ENCODE results near the gene PHF12. TPM values are rescaled to one million over a fixed set of nuclear protein-coding genes. Genes with fewer than 3 reads are reported as not detected.
A peak's percentile ranks its signal among the peaks of the same experiment; 100 is the strongest.

Gene PHF12
- total and polyA plus RNA-seq, 2 of the 4 experiments (the other 2 are of a cell fraction), result 24.4 to 25.6 TPM

DNA sequence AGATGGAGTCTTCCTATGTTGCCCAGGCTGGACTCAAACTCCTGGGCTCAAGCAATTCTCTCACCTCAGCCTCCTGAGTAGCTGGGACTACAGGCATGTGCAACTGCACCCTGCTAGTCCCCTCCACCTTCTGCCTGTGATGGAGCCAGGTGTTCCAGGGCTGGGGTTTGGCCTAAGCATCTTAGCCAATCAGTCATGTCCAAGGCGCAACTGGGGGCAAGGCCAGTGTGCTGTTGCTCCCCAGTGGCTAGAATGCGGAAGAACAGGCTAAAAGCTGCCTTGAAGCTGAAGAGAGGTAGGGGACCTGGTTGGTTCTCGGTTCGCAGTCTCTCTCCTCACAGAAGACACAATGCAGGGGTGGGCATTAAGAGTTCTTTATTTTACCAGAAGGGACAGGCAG, 72.3 kb downstream of the PHF12 start:
- dilution Hi-C loops (cut with HindIII; ENCODE audit: low sequenced_read_pairs, unreplicated experiment), result no loop called here
- H2BK20ac ChIP-seq (ENCODE audit: low read depth, low read length), result no peak overlapping the region
- ChIA-PET CTCF (interaction anchor here (0.5 to 2.1 kb wide), 4 partner anchors 53 to 152 kb away, joined by 3 to 11 read pairs (median 6); partner anchors contain the start of gene TLCD1), POLR2A (ENCODE audit: unreplicated experiment) (no interaction called here)
- H3K79me1 ChIP-seq (ENCODE audit: low read depth in 1 of 2, low read length in 2 of 2), result no peaks in the 10 kb centered on the region
- no peak overlapping the region for H3K4me2 ChIP-seq (ENCODE audit: low read depth, low read length)
- no peak overlapping the region for H3K4me3 ChIP-seq (ENCODE audit: insufficient read depth, low read depth, low read length)
- H3K27ac ChIP-seq (ENCODE audit: insufficient read depth, low read length), result no peak overlapping the region
- H4K91ac ChIP-seq (ENCODE audit: insufficient read depth, low read depth, low read length), result no peak overlapping the region
- no peak overlapping the region for H3K18ac ChIP-seq (ENCODE audit: low read depth, low read length)
- in situ Hi-C loops (cut with MboI; ENCODE audit: low sequenced_read_pairs), result no loop called here
- no TSS peak for BruUV-seq (replicated peaks)
- H3K4me1 ChIP-seq (ENCODE audit: control insufficient read depth, insufficient read depth, low read length), result no peaks in the 10 kb centered on the region
- H4K5ac ChIP-seq (ENCODE audit: low read depth, low read length), result no peak overlapping the region
- no peaks in the 10 kb centered on the region for H4K20me1 ChIP-seq (ENCODE audit: insufficient read depth, low read length)
- H2AK5ac ChIP-seq (ENCODE audit: low read depth, low read length), result no peak overlapping the region
- no peaks in the 10 kb centered on the region for H3K9me1 ChIP-seq (ENCODE audit: insufficient read depth, low read length)
- no peak overlapping the region for H2AK9ac ChIP-seq (replicated peaks; ENCODE audit: low read depth, low read length, poor library complexity)
- no peak overlapping the region for H3K23ac ChIP-seq (ENCODE audit: low read depth, low read length)
- no peak overlapping the region for H3K9ac ChIP-seq (ENCODE audit: low read depth, low read length)
- no peak overlapping the region for H3K14ac ChIP-seq (replicated peaks; ENCODE audit: low read depth, low read length)
- H4K8ac ChIP-seq (ENCODE audit: low read depth in 2 of 2, low read length in 2 of 2), result no peak overlapping the region
- ATAC-seq (ENCODE audit: low read depth) (peak; percentile 82), DNase-seq (peak; percentile 32)
- 83% methylated on average over 2 of the region's 4 CpGs; no CpG with 5 or more reads in 1 of the 2 experiments for WGBS, 2 experiments (ENCODE audit: extremely low coverage in 2 of 2, insufficient read length in 1 of 2)
- no peak overlapping the region for H2BK120ac ChIP-seq (ENCODE audit: low read depth, low read length)
- intact Hi-C loops (cut with micrococcal nuclease), result loop anchor here (1.0 kb wide), 1 partner anchor 116 kb away; no protein-coding TSS in a partner anchor
- no peaks in the 10 kb centered on the region for H3K27me3 ChIP-seq (ENCODE audit: control insufficient read depth, insufficient read depth, low read length)
- no peak overlapping the region for H2BK15ac ChIP-seq (ENCODE audit: low read depth, low read length)
- no peak overlapping the region for H3K56ac ChIP-seq (ENCODE audit: extremely low read depth, insufficient read depth, low read length)
- H3K36me3 ChIP-seq (ENCODE audit: control insufficient read depth, insufficient read depth, low read length), result peaks cover 42% of the 10 kb centered on the region
- H2BK5ac ChIP-seq (ENCODE audit: low read depth, low read length, poor library complexity, severe bottlenecking), result no peak overlapping the region
- no peak overlapping the region for H2AFZ ChIP-seq (replicated peaks; ENCODE audit: low read length, poor library complexity)
- no peak overlapping the region for H3K4ac ChIP-seq (ENCODE audit: low read depth, low read length)
- no peaks in the 10 kb centered on the region for H3K9me3 ChIP-seq (ENCODE audit: control insufficient read depth, insufficient read depth, low read length)
- TF ChIP-seq RAD21 (IDR thresholded peaks at IDR 0.05; ENCODE audit: low read length), result peak; percentile 57
- TF ChIP-seq SMC3 (IDR thresholded peaks at IDR 0.05; ENCODE audit: low read depth, low read length), result peak; percentile 32; the same call in 1 of the 2 replicates
- TF ChIP-seq FOS (IDR thresholded peaks at IDR 0.05; ENCODE audit: low read depth, low read length), result no peak
- TF ChIP-seq MXI1 (IDR thresholded peaks at IDR 0.05; ENCODE audit: borderline replicate concordance, low read depth, low read length), result no peak
- TF ChIP-seq RFX5 (IDR thresholded peaks at IDR 0.05; ENCODE audit: low read depth, low read length), result no peak
- TF ChIP-seq, protein P1, sequence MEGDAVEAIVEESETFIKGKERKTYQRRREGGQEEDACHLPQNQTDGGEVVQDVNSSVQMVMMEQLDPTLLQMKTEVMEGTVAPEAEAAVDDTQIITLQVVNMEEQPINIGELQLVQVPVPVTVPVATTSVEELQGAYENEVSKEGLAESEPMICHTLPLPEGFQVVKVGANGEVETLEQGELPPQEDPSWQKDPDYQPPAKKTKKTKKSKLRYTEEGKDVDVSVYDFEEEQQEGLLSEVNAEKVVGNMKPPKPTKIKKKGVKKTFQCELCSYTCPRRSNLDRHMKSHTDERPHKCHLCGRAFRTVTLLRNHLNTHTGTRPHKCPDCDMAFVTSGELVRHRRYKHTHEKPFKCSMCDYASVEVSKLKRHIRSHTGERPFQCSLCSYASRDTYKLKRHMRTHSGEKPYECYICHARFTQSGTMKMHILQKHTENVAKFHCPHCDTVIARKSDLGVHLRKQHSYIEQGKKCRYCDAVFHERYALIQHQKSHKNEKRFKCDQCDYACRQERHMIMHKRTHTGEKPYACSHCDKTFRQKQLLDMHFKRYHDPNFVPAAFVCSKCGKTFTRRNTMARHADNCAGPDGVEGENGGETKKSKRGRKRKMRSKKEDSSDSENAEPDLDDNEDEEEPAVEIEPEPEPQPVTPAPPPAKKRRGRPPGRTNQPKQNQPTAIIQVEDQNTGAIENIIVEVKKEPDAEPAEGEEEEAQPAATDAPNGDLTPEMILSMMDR (conservative IDR thresholded peaks at IDR 0.05; ENCODE audit: low read depth, low read length), result peak; percentile 50
- no peak for TF ChIP-seq MAZ (IDR thresholded peaks at IDR 0.05; ENCODE audit: borderline replicate concordance, low read depth, low read length)
